Activated CD8-positive, alpha-beta memory T cell treated with anti-CD3 and anti-CD28 coated beads, Interleukin-2, amount 50 U/mL, for 1 hour (primary cell): Measurements from ENCODE around the gene PLEKHH1.

Source experiments
- DNase-seq: peaks from one replicate; pipeline ENCODE4 v3.0.0-alpha.2; 2020; ENCODE audit errors: extremely low read depth

The PLEKHH1 gene

GRCh38 chr14:67630186-67630585, 97.1 kb downstream of the PLEKHH1 start:
- no peak for DNase-seq

GRCh38 chr14:67630938-67631337, 97.8 kb downstream of the PLEKHH1 start:
- DNase-seq: no peak

GRCh38 chr14:67633451-67634147, 100.5 kb downstream of the PLEKHH1 start:
- no peak for DNase-seq

GRCh38 chr14:67636361-67636919, 103.3 kb downstream of the PLEKHH1 start:
- DNase-seq: no peak

GRCh38 chr14:67638642-67639041, 105.6 kb downstream of the PLEKHH1 start:
- DNase-seq: no peak
